GM18520 (cell line): ENCODE results near the gene TRAF1.

Experiments used
- ATAC-seq: cut with Tn5 transposase; IDR thresholded peaks from one replicate; pipeline ENCODE4 v1.9.1; 2021; ENCODE audit not compliant: unreplicated experiment

The TRAF1 gene

GRCh38 chr9:120941046-120941770 lies 14.6 kb upstream of the TRAF1 start:
- no peak for ATAC-seq

GRCh38 chr9:120940573-120940972 lies 14.0 kb upstream of the TRAF1 start:
- ATAC-seq, result no peak

GRCh38 chr9:120938851-120939250 lies 12.3 kb upstream of the TRAF1 start:
- ATAC-seq, result no peak

- ATAC-seq, result no peak
Observed at GRCh38 chr9:120937596-120937995, 11.0 kb upstream of the TRAF1 start.

- no peak for ATAC-seq
Observed at GRCh38 chr9:120937127-120937526, 10.5 kb upstream of the TRAF1 start.

GRCh38 chr9:120936764-120937122 lies 10.1 kb upstream of the TRAF1 start:
- no peak for ATAC-seq

GRCh38 chr9:120936011-120936763 lies 9.6 kb upstream of the TRAF1 start:
- ATAC-seq, result peak; percentile 30

GRCh38 chr9:120935383-120935857 lies 8.8 kb upstream of the TRAF1 start:
- no peak for ATAC-seq

- no peak for ATAC-seq
Observed at GRCh38 chr9:120934281-120934680, 7.7 kb upstream of the TRAF1 start.

GRCh38 chr9:120933310-120934055 lies 6.9 kb upstream of the TRAF1 start:
- no peak for ATAC-seq

GRCh38 chr9:120932086-120932823 lies 5.7 kb upstream of the TRAF1 start:
- no peak for ATAC-seq

GRCh38 chr9:120931231-120932085 lies 4.9 kb upstream of the TRAF1 start:
- ATAC-seq, result peak; percentile 29

- no peak for ATAC-seq
Observed at GRCh38 chr9:120929229-120929791, 2.7 kb upstream of the TRAF1 start.

GRCh38 chr9:120928483-120929228 lies 2.1 kb upstream of the TRAF1 start:
- ATAC-seq, result peak; percentile 21

GRCh38 chr9:120928015-120928482 lies 1.5 kb upstream of the TRAF1 start:
- ATAC-seq, result no peak

- no peak for ATAC-seq
Observed at GRCh38 chr9:120927269-120928014, 846 bp upstream of the TRAF1 start.

- peak; percentile 34 for ATAC-seq
Observed at GRCh38 chr9:120925535-120926396, 830 bp downstream of the TRAF1 start.
